CD4-positive, alpha-beta T cell (primary cell): ENCODE results near the gene L1TD1. TPM values are rescaled to one million over a fixed set of nuclear protein-coding genes. Genes with fewer than 3 reads are reported as not detected.

ENCODE experiments used
- ATAC-seq: fragments of 200-7000 bp; cut with Tn5 transposase; one replicate; pipeline ENCODE4 v1.10.0; 2022; ENCODE audit warnings: mild to moderate bottlenecking; ENCODE audit not compliant: poor library complexity
- CTCF ChIA-PET: fragments of 350-600 bp; sonication (Branson Sonifier 250); formaldehyde crosslinking; loops from one replicate; lab custom pipeline; 2021; ENCODE audit warnings: antibody characterized with exemption, inconsistent platforms; lab: Charles Lee
- POLR2A ChIA-PET: fragments of 350-600 bp; sonication (Branson Sonifier 250); formaldehyde crosslinking; loops from one replicate; lab custom pipeline; 2021; ENCODE audit warnings: antibody characterized with exemption, inconsistent platforms; lab: Charles Lee
- DNase-seq, 14 experiments: peaks; one replicate each; pipeline ENCODE4 v3.0.0-alpha.2; 2013 to 2020; ENCODE audit warnings: mixed read lengths in 2 of 14
- H3K27ac ChIP-seq, 2 donors: one replicate each; pipeline versions ENCODE4 v1.5.1 to v1.7.0; 2013; ENCODE audit warnings: low read length in 2 of 2, low read depth in 1 of 2, mild to moderate bottlenecking in 1 of 2
- H3K27me3 ChIP-seq, 2 experiments: 1 replicate in 1 of 2; 2 replicates in 1 of 2; pipeline versions ENCODE4 v1.6.1 to v1.7.0; 2013; ENCODE audit warnings: low read length in 2 of 2, control low read depth in 1 of 2, mild to moderate bottlenecking in 1 of 2, moderate library complexity in 1 of 2; ENCODE audit not compliant: insufficient read depth in 2 of 2, control insufficient read depth in 1 of 2
- H3K36me3 ChIP-seq: one replicate; pipeline ENCODE4 v1.6.1; 2013; ENCODE audit warnings: low read length, control low read depth; ENCODE audit not compliant: insufficient read depth
- H3K4me1 ChIP-seq: one replicate; pipeline ENCODE4 v1.6.1; 2013; ENCODE audit warnings: low read length, control low read depth; ENCODE audit not compliant: insufficient read depth
- H3K4me3 ChIP-seq: one replicate; pipeline ENCODE4 v1.5.1; 2013; ENCODE audit warnings: mild to moderate bottlenecking, low read length, moderate library complexity
- H3K9me3 ChIP-seq, 2 experiments: 1 replicate in 1 of 2; 2 replicates in 1 of 2; pipeline versions ENCODE4 v1.6.1 to v1.7.0; 2013; ENCODE audit warnings: low read length in 2 of 2, mild to moderate bottlenecking in 2 of 2, control low read depth in 1 of 2, moderate library complexity in 1 of 2; ENCODE audit not compliant: control insufficient read depth in 1 of 2, insufficient read depth in 1 of 2
- H3K27ac Mint-ChIP-seq: one replicate; pipeline ENCODE4 v1.8.0; 2020; ENCODE audit warnings: mixed read lengths
- H3K27me3 Mint-ChIP-seq: one replicate; pipeline ENCODE4 v1.8.0; 2021; ENCODE audit warnings: mixed read lengths
- H3K36me3 Mint-ChIP-seq: one replicate; pipeline ENCODE4 v1.8.0; 2021; ENCODE audit warnings: low read depth, mixed read lengths
- H3K4me1 Mint-ChIP-seq: one replicate; pipeline ENCODE4 v1.8.0; 2021; ENCODE audit warnings: low read depth, mixed read lengths
- H3K4me3 Mint-ChIP-seq: one replicate; pipeline ENCODE4 v1.8.0; 2020; ENCODE audit warnings: mild to moderate bottlenecking, mixed read lengths
- H3K9me3 Mint-ChIP-seq: one replicate; pipeline ENCODE4 v1.8.0; 2020; ENCODE audit warnings: mixed read lengths
- CTCF ChIP-seq: fragments of 200-600 bp; IDR thresholded peaks from one replicate; pipeline ENCODE4 v1.8.0; 2022; ENCODE audit warnings: antibody characterized with exemption, mild to moderate bottlenecking
- intact Hi-C, 2 experiments: fragments of 100-400 bp; cut with DNase I in 1 of 2; cut with micrococcal nuclease in 1 of 2; formaldehyde crosslinking; loops; one replicate each; pipeline versions ENCODE4 v1.15.1 to v1.9.0; 2023 to 2025; cut with DNase I, micrococcal nuclease
- total RNA-seq, 174 experiments: library from RNA in 2 of 174; stranded (reverse) in 2 of 174; gene quantifications; one replicate each; pipeline ENCODE4 v1.2.3 and lab custom pipeline; 2021 to 2026

The L1TD1 gene
- total RNA-seq, 2 experiments from 2014 or later = 0.06 TPM; not detected in 1

DNA sequence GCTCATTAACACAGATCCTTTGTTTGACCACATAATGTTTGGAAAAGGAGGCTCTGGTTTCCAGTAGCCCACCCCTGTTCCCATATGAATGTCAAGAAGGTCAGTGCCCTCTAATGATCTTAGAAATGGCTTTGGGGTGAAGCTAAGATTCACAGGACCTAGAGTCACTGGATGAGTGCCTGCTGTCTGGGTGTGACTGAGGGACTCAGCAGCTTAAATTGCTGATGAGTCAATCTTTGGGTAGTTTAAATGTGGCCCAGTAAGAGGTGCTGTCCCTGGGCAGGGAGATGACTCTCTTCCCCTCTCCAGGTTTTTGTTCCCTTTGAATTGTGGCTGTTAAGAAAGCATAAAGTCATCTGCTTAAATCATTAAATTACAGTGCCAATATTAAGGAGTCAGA, 50.6 kb downstream of the L1TD1 start:
- no peak overlapping the region for H3K4me3 ChIP-seq
- Mint-ChIP-seq H3K4me1 (no peaks in the 10 kb centered on the region), H3K36me3 (no peaks in the 10 kb centered on the region), H3K27ac (no peak overlapping the region), H3K9me3 (no peaks in the 10 kb centered on the region), H3K27me3 (no peaks in the 10 kb centered on the region), H3K4me3 (no peak overlapping the region)
- no peak for ATAC-seq
- H3K27me3 ChIP-seq = no peaks in the 10 kb centered on the region
- TF ChIP-seq CTCF = no peak
- no peak overlapping the region for H3K27ac ChIP-seq
- DNase-seq = no peak
- intact Hi-C loops = no loop called here
- ChIA-PET CTCF (no interaction called here), POLR2A (no interaction called here)
- no peaks in the 10 kb centered on the region for H3K36me3 ChIP-seq
- no peaks in the 10 kb centered on the region for H3K4me1 ChIP-seq
- peaks cover 0 to 5% of the 10 kb centered on the region in 2 experiments for H3K9me3 ChIP-seq

GRCh38 chr1:62247391-62248168, 52.9 kb downstream of the L1TD1 start:
- Histone ChIP-seq H3K27ac (no peak overlapping the region), H3K4me3 (no peak overlapping the region), H3K27me3 (no peaks in the 10 kb centered on the region), H3K9me3 (peaks cover 0 to 5% of the 10 kb centered on the region in 2 experiments), H3K4me1 (no peaks in the 10 kb centered on the region), H3K36me3 (no peaks in the 10 kb centered on the region)
- ChIA-PET CTCF (no interaction called here), POLR2A (no interaction called here)
- no peak for ATAC-seq
- H3K4me3 Mint-ChIP-seq = no peak overlapping the region
- no peaks in the 10 kb centered on the region for H3K27me3 Mint-ChIP-seq
- H3K4me1 Mint-ChIP-seq = no peaks in the 10 kb centered on the region
- intact Hi-C loops = no loop called here
- no peaks in the 10 kb centered on the region for H3K36me3 Mint-ChIP-seq
- H3K9me3 Mint-ChIP-seq = no peaks in the 10 kb centered on the region
- no peak for DNase-seq
- TF ChIP-seq CTCF = no peak
- no peak overlapping the region for H3K27ac Mint-ChIP-seq

- H3K9me3 Mint-ChIP-seq = no peaks in the 10 kb centered on the region
- no peaks in the 10 kb centered on the region for H3K4me1 ChIP-seq
- DNase-seq (no peak), ATAC-seq (no peak)
- no peak overlapping the region for H3K27ac Mint-ChIP-seq
- H3K4me1 Mint-ChIP-seq = no peaks in the 10 kb centered on the region
- ChIA-PET CTCF (no interaction called here), POLR2A (no interaction called here)
- H3K27me3 ChIP-seq = no peaks in the 10 kb centered on the region
- H3K4me3 ChIP-seq = no peak overlapping the region
- intact Hi-C loops = no loop called here
- no peaks in the 10 kb centered on the region for H3K27me3 Mint-ChIP-seq
- no peaks in the 10 kb centered on the region for H3K36me3 Mint-ChIP-seq
- no peak overlapping the region for H3K4me3 Mint-ChIP-seq
- H3K9me3 ChIP-seq = no peaks in the 10 kb centered on the region
- no peak overlapping the region for H3K27ac ChIP-seq
- no peak for TF ChIP-seq CTCF
- no peaks in the 10 kb centered on the region for H3K36me3 ChIP-seq
These were observed 55.6 kb downstream of the L1TD1 start for GRCh38 chr1:62250126-62250726.
